Activated T-helper 1 cell treated with anti-CD3 and anti-CD28 coated beads, Interleukin-2, amount 50 U/mL, for 16 hours (primary cell): ENCODE results near the gene GFRA4.

Source experiments
- DNase-seq, 2 donors: peaks; one replicate each; pipeline ENCODE4 v3.0.0-alpha.2; 2020; ENCODE audit warnings: low read depth in 1 of 2, low spot score in 1 of 2

Gene GFRA4

GRCh38 chr20:3674995-3675900, 12.0 kb upstream of the GFRA4 start:
- DNase-seq = no peak

DNA sequence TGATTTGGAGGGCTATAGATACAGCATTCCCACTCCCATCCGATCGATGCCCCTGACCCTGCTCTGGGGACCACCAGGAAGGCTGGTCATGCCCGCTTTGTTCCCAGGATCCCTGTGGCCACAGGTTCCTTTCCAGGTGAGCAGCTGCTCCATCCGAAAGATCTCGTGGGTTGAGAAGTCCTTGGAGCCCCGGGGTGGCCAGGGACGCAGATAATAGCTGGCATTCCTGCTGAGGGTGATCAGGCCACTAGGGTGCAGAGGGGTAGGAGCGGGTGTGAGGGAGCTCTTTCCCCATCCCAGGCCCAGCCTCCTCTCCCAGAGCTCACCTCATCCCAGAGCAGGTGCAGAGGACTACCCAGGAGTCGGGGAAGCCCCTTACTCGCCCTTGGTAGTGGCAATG, 11.2 kb upstream of the GFRA4 start:
- no peak for DNase-seq

DNA sequence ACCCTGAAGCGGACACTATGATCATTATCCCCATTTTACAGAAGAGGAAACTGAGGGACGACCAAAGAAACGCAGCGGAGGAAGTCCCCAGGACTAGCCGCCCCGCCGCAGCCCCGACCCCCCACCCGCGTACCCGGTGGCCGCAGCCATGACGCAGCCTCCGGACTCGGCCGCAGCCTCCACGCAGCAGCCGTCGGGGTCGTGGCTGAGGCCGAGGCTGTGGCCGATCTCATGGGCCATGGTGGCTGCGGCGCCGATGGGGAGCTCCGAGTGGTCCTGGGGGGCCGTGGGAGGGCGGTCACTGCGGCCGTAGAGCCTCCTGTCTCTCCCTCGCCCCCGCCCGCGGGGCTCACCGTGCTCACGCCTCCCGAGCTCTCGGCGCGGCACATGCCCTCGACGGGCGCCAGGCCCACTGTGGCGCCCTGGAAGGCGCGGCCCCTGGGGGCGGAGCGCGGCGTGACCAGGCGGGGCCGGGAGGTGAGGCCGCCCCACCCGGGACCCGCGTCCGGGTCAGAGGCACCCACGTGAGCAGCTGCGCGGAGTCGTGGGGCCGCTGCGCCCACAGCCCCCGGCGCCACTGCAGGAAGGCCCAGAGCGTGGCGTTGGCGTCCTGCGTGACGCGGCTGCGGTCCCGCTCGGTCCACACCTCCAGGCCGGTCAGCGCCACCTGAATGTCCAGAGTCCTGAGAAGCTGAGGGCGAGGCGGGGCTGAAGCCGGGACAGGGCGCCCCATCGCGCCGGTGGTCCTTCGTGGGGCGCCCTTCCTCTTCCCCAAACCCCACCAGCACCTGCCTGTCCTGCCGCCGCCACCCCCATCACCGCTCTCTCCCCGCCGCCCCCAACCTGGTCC, 10.2 kb upstream of the GFRA4 start:
- DNase-seq = no peak

DNA sequence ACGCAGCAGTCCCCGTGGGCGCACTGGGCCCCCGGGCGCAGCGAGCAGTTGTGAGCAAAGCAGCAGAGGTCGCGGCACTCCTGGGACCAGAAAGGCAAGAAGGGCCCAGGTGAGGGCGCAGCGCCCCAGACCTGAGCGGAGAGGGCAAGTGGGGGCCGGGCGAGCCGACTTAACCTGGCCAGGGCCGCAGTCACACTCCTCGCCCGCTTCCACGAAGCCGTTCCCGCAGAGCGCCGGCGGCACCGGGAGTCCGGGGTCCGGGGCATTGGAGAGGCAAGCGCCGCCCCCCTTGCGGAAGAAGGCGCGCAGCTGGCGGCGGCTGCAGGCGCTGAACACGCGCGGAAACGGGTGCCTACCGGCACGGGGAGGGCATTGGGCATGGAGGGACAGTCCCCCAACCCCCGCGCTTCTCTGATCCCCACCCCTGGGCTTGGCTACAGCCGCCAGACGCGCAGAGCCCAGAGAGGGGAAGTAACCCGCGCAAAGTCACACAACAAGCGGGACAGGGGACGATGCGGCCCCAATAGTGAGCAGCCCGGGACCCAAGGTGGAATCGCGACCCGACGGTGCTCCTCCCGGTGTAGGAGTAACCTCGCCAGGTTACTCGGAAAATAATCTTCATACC, 9.5 kb upstream of the GFRA4 start:
- DNase-seq = no peak

GRCh38 chr20:3671986-3672546, 8.9 kb upstream of the GFRA4 start:
- DNase-seq = no peak

- DNase-seq = no peak
These were observed 7.7 kb upstream of the GFRA4 start for GRCh38 chr20:3670945-3671344.

- DNase-seq = no peak
These were observed 7.3 kb upstream of the GFRA4 start for GRCh38 chr20:3670511-3670910.

DNA sequence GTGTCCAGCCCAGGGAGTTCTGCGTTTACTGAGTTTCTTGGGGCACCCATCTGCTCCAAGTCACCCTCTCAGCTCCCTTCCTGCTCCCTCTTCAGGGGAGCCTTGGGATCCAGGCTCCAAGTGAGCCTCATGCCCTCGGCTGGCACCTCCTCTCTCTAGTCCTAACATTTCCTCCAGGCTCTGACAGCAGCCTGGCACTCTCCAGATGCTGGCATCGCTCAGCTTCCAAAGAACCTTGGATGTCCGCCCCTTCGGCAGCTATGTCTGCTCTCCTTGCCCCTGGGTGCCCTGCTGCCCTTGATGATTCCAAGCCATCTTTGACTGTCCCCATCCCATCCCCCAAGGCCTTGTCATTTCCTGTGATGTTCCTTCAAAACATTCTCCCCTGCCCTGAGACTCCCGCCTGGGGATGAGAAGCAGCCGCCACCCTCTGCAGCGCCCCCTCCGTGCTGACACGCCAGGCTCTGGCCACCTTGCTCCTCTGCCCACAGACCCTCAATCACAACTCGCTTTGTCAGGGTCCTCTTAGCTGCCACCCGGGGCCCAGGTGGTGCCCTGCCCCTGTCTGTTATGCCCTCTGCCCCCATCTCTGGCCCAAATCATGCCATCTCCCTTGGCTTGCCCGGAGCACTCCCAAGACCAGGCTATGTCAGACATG, 6.6 kb upstream of the GFRA4 start:
- no peak for DNase-seq

DNA sequence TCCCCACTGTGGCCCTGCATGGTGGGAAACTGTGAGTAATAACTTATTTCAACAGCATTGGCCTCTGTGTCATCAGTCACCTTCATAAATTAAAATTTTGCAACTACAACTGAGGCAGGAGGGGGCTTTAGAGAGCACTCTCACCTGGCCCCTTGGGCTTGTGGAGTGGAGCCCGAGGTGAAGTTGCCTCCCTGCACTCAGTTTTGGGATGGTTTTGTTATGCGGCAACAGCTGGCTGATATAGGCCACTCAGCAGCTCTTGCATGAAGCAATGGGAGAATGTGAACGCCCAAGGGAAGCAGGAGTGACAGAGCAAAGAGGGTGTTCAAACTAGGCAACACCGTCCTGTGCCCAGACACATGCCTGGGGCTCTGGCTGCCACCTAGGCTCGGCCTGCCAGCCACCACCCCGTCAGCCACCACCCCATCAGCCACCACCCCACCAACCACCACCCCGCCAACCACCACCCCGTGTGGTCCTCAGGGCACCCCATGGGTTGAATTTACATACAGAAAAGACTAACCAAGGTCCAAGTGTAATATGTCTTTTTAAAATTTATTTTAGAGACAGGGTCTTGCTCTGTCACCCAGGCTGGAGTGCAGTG, 4.3 kb upstream of the GFRA4 start:
- DNase-seq = no peak

DNA sequence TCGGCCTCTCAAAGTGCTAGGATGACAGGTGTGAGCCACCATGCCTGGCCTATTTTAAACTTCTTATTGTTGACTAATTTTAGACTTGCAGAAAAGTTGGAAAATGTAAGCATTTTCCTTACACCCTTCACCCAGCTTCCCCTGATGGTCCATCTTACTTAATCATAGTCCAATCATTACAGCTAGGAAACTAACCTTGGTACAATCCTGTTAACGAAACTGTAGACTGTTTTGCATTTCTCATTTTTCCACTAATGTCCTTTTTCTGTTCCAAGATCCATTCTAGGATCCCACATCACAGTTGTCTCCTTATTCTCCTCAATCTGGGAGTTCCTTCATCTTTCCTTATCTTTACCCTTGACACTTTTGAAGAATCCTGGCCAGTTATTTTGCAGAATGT, 659 bp upstream of the GFRA4 start:
- DNase-seq = no peak

GRCh38 chr20:3661814-3662665, 1.2 kb downstream of the GFRA4 start:
- DNase-seq = no peak

DNA sequence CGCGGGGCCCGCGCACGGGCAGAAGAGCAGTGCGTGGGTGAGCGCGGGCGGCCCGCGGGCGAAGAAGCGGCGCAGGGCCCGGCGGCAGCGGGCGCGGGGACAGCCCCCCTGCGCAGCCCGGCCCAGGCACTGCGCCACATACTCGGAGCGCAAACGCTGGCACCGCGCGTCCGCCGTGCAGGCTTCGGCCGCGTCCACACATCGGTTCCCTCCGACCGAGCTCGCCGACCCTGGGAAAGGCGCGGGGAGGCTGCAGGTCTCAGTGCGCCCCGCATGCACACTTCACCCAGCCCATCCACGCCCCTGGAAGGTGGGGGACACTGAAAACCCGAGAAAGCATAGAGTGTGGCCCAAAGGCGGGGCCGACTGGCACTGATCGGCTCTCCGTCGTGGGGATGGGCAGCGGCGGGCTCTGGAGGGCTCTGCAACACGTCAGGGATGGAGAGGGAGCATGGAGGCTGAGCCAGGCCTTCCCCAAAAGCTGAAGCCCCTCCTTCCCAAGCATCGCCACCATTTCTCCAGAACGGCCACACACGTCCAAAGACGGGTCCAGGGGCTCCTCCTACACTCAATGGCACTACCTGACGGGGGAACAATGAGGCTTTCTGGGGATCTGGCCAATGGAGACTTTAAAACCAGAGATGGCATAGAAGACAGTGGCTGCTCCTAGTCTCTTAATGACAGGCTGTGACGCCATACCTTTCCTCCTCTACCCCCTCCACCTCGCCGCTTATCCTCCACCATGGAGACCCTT, 2.0 kb downstream of the GFRA4 start:
- no peak for DNase-seq

DNA sequence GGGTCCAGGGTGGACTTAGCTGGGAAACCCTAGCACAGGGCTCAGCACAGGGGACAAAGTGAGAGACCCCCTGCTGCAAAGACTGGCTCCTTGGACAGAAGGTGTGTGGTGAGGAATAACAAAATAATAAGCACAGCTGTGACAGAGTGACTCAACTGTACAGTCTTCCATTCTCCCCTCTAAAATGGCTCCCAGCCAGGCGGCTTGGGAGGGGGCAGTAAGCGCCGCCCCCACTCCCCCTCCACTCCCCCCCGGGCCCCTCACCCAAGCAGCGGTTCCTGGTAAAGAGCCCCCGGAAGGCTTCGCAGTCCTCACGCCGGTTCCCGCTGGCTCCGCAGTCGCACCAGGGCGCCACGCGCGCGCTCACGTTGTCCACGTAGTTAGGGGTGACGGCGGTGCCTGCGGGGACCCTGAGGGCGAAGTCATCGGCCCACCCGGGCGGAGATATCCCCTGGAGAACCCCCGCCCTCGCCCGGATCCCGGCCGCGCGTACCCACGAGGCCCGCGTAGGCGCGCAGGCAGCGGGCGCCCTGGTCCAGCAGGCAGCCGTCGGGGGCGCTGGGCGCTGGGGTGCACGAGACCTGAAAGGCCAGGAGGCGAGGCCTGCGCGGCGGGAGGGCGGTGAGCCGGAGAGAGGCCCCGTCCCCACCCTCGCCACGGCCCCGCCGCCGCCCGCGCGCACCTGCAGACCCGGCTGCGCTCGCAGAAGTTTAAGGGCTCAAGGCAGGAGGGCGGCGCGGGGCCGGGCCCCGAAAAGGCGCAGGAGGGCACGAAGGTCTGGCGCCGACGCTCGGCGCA, 2.7 kb downstream of the GFRA4 start:
- DNase-seq = no peak

- DNase-seq = no peak
These were observed 3.5 kb downstream of the GFRA4 start for GRCh38 chr20:3659492-3660261.

DNA sequence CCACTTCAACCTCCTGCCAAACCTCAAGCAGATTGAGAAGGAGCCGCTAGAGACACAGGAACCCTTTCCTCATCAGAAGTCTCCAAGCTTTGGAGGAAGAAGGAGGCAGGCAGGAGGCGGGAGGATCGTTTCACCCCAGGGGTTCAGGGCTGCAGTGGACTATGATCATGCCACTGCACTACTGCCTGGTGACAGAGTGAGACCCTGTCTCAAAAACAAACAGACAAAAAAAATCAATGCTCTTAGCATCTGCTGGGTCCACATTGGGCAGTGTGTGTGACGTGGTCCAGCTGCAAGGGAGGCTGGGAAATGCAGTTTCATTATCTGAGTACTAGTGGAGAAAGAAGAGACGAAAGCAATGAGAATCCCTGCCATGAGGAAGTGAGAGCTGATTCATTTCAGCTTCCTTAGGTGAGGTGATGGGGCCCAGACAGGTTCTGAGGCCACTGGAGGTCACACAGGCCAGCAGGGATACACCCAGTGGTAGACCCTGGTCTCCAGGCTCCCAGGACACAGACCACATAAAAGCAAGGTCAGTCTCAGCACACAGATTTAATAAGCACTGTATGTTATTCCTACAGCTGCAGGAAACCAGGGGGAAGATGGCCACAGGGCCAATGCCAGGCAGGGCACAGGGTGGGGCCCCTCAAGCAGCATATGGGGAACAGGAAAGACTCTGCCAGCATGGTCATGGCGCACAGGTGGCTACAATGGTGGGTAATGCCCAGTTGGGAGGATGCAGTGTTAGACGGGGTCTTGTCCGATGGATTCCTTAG, 4.3 kb downstream of the GFRA4 start:
- no peak for DNase-seq

DNA sequence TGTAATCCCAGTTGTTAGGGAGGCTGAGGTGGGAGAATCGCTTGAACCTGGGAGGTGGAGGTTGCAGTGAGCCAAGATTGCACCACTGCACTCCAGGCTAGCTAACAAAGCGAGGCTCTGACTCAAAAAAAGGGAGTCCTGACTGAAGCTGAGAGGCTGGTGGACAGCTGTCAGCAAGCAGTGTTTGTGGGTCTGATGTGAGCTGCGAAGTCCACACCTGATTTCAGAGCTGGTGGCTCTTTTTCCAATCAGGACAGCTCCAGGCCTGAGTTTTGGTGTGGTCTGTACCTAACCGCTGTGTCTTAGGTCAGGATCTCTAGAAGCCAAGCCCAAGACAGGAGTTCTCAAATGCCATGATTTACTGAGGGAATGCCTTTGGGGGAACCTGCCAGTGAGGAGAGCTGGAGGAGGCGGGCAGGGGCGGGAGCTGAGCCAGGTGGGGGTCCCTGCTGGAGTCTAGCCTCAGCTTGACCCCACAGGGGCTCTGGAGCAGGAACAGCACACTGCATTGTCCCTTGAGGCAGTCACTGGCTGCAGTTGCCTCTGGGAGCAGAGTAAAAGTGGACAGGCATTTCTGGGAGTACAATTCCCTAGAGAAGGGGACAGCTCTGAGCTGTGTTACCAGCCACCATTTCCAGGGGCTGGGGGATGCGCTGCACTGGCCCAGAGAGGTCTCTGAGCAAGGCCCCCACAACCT, 5.0 kb downstream of the GFRA4 start:
- no peak for DNase-seq
